Measurements from ENCODE around the gene POLR2L. TPM values are rescaled to one million over a fixed set of nuclear protein-coding genes. Genes with fewer than 3 reads are reported as not detected.

Gene POLR2L
- total RNA-seq, 1 donor from 2014 or later, result 127 TPM

- H3K9me3 ChIP-seq, result no peaks in the 10 kb centered on the region
- peaks cover 11% of the 10 kb centered on the region for H3K36me3 ChIP-seq
- H3K4me3 ChIP-seq, result peak overlapping the region; percentile 48
- TF ChIP-seq CTCF (IDR thresholded peaks at IDR 0.05), result no peak
- no peak for DNase-seq
- intact Hi-C loops (cut with DNase I), result no loop called here
- no peak for ATAC-seq
- H3K27ac ChIP-seq, result no peak overlapping the region
- H3K4me1 ChIP-seq, result peaks cover 54% of the 10 kb centered on the region
- H3K27me3 ChIP-seq (ENCODE audit: low read depth), result no peaks in the 10 kb centered on the region
These were observed 6.9 kb upstream of the POLR2L start for GRCh38 chr11:849104-849824.

- ATAC-seq (no peak), DNase-seq (no peak)
- H3K36me3 ChIP-seq, result peaks cover 11% of the 10 kb centered on the region
- no peak overlapping the region for H3K27ac ChIP-seq
- peaks cover 61% of the 10 kb centered on the region for H3K4me1 ChIP-seq
- H3K9me3 ChIP-seq, result no peaks in the 10 kb centered on the region
- no peaks in the 10 kb centered on the region for H3K27me3 ChIP-seq (ENCODE audit: low read depth)
- intact Hi-C loops (cut with DNase I), result no loop called here
- peak overlapping the region; percentile 48 for H3K4me3 ChIP-seq
- TF ChIP-seq CTCF (IDR thresholded peaks at IDR 0.05), result peak; percentile 91
These were observed 6.1 kb upstream of the POLR2L start for GRCh38 chr11:848380-848931.

GRCh38 chr11:847876-848275 lies 5.5 kb upstream of the POLR2L start:
- H3K9me3 ChIP-seq, result no peaks in the 10 kb centered on the region
- TF ChIP-seq CTCF (IDR thresholded peaks at IDR 0.05), result no peak
- H3K27ac ChIP-seq, result no peak overlapping the region
- peaks cover 61% of the 10 kb centered on the region for H3K4me1 ChIP-seq
- H3K27me3 ChIP-seq (ENCODE audit: low read depth), result no peaks in the 10 kb centered on the region
- H3K36me3 ChIP-seq, result peaks cover 11% of the 10 kb centered on the region
- no peak for ATAC-seq
- intact Hi-C loops (cut with DNase I), result no loop called here
- H3K4me3 ChIP-seq, result no peak overlapping the region
- no peak for DNase-seq

GRCh38 chr11:846496-847098 lies 4.3 kb upstream of the POLR2L start:
- no peak for TF ChIP-seq CTCF (IDR thresholded peaks at IDR 0.05)
- H3K27me3 ChIP-seq (ENCODE audit: low read depth), result no peaks in the 10 kb centered on the region
- peaks cover 7% of the 10 kb centered on the region for H3K36me3 ChIP-seq
- no peak overlapping the region for H3K4me3 ChIP-seq
- H3K27ac ChIP-seq, result no peak overlapping the region
- intact Hi-C loops (cut with DNase I), result no loop called here
- no peaks in the 10 kb centered on the region for H3K9me3 ChIP-seq
- no peak for DNase-seq
- peaks cover 65% of the 10 kb centered on the region for H3K4me1 ChIP-seq
- ATAC-seq, result no peak

- peaks cover 71% of the 10 kb centered on the region for H3K4me1 ChIP-seq
- no peaks in the 10 kb centered on the region for H3K9me3 ChIP-seq
- ATAC-seq (no peak), DNase-seq (no peak)
- no peaks in the 10 kb centered on the region for H3K27me3 ChIP-seq (ENCODE audit: low read depth)
- peak overlapping the region; percentile 99 for H3K4me3 ChIP-seq
- intact Hi-C loops (cut with DNase I), result no loop called here
- H3K36me3 ChIP-seq, result peaks cover 7% of the 10 kb centered on the region
- peak overlapping the region; percentile 94 for H3K27ac ChIP-seq
- no peak for TF ChIP-seq CTCF (IDR thresholded peaks at IDR 0.05)
These were observed 3.7 kb upstream of the POLR2L start for GRCh38 chr11:845872-846495.

All from lower lobe of right lung (tissue), 2 donors.